Loucy (cell line): ENCODE results near the gene RPL13.

Experiments
- H2AFZ ChIP-seq: fragments of 200-600 bp; sonication (generic); 2 replicates; pipeline ENCODE4 v1.6.0; 2016; ENCODE audit warnings: antibody characterized with exemption, mild to moderate bottlenecking, low read length, moderate library complexity
- H3F3A ChIP-seq: fragments of 200-600 bp; 2 replicates; pipeline ENCODE4 v1.6.0; 2016; ENCODE audit warnings: antibody characterized with exemption, low read depth, mild to moderate bottlenecking
- H3K27me3 ChIP-seq: fragments of 200-600 bp; sonication (generic); 2 replicates; pipeline ENCODE4 v1.6.1; 2014; ENCODE audit warnings: low read length, mild to moderate bottlenecking; ENCODE audit not compliant: insufficient read depth, poor library complexity, severe bottlenecking
- H3K36me3 ChIP-seq: fragments of 200-600 bp; sonication (generic); 2 replicates; pipeline ENCODE4 v1.6.1; 2016; ENCODE audit warnings: low read length; ENCODE audit not compliant: insufficient read depth
- H3K4me1 ChIP-seq: fragments of 200-600 bp; sonication (generic); 2 replicates; pipeline ENCODE4 v1.5.1; 2014; ENCODE audit warnings: low read length, mild to moderate bottlenecking; ENCODE audit not compliant: insufficient read depth, poor library complexity, severe bottlenecking
- H3K4me2 ChIP-seq: fragments of 200-600 bp; sonication (generic); 2 replicates; pipeline ENCODE4 v1.6.0; 2014; ENCODE audit warnings: antibody characterized with exemption, low read length, low read depth, mild to moderate bottlenecking; ENCODE audit not compliant: poor library complexity, severe bottlenecking
- H3K4me3 ChIP-seq: fragments of 200-600 bp; sonication (generic); 2 replicates; pipeline ENCODE4 v1.5.1; 2014; ENCODE audit warnings: low read length, mild to moderate bottlenecking, mixed read lengths; ENCODE audit not compliant: poor library complexity, severe bottlenecking
- H3K79me2 ChIP-seq: fragments of 200-600 bp; sonication (generic); 2 replicates; pipeline ENCODE4 v1.6.1; 2014; ENCODE audit warnings: low read length; ENCODE audit not compliant: insufficient read depth
- H3K9ac ChIP-seq: fragments of 200-600 bp; sonication (generic); 2 replicates; pipeline ENCODE4 v1.6.0; 2014; ENCODE audit warnings: mild to moderate bottlenecking, low read depth, low read length, moderate library complexity; ENCODE audit not compliant: poor library complexity, severe bottlenecking
- H3K9me2 ChIP-seq: fragments of 200-600 bp; sonication (generic); replicated peaks from 2 replicates; pipeline ENCODE4 v1.6.1; 2016; ENCODE audit warnings: low read depth, low read length, mixed read lengths
- H3K9me3 ChIP-seq: fragments of 200-600 bp; sonication (generic); 2 replicates; pipeline ENCODE4 v1.6.1; 2014; ENCODE audit warnings: mild to moderate bottlenecking, antibody characterized with exemption, low read length, low read depth; ENCODE audit not compliant: insufficient read depth
- H4K20me1 ChIP-seq: fragments of 200-600 bp; sonication (generic); 2 replicates; pipeline ENCODE4 v1.6.0; 2014; ENCODE audit warnings: antibody characterized with exemption, low read length, mild to moderate bottlenecking; ENCODE audit not compliant: insufficient read depth, poor library complexity, severe bottlenecking
- CTCF ChIP-seq: fragments of 200-600 bp; sonication (generic); conservative IDR thresholded peaks from 2 replicates; pipeline ENCODE4 v1.5.1; 2014; ENCODE audit warnings: mild to moderate bottlenecking, antibody characterized with exemption, low read length
- EZH2phosphoT487 ChIP-seq: fragments of 200-600 bp; IDR thresholded peaks from 2 replicates; pipeline ENCODE4 v1.6.1; 2018; ENCODE audit warnings: antibody characterized with exemption, mild to moderate bottlenecking, moderate library complexity, borderline replicate concordance

The RPL13 gene

DNA sequence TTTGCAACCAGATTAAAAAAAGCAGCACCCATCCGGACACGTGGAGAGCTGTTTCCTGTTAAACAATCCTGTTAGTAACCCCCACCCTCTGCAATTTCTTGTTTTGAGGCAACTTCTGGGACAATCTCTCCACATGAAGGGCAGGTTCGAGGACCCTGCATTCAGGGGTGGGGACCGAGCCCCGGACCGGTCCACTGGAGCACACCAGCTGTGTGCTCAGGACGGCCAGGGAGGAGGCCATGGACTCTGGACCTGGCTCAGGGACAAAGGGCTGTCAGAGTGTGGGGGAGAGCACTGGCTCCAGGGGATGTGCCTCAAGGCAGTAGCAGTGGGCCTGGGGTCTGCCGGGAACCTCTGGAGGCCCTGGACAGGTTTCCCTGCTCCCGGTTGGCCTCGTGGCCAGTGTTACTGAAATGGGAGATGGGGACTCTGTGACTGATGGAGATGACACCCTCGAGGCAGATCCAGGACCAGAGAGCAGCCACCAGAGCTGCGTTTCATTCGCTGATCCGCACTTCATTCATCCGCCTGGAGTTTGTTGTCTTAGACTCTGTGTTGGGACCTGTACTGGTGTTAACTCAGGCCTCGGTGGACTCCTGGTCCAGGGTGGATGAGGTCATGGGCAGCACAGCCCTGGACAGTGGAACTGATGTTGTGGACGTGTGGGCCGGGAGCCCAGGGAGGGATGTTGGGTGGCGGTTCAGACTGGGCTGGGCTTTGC is 12.2 kb downstream of the RPL13 start:
- Histone ChIP-seq H3K79me2 (no peaks in the 10 kb centered on the region), H3K9me3 (no peaks in the 10 kb centered on the region), H3K4me1 (no peaks in the 10 kb centered on the region), H3K27me3 (no peaks in the 10 kb centered on the region), H3K9me2 (no peaks in the 10 kb centered on the region), H2AFZ (no peak overlapping the region), H3F3A (no peaks in the 10 kb centered on the region), H3K4me2 (no peak overlapping the region), H3K9ac (no peak overlapping the region), H4K20me1 (no peaks in the 10 kb centered on the region), H3K4me3 (no peak overlapping the region), H3K36me3 (no peaks in the 10 kb centered on the region)
- no peak for TF ChIP-seq CTCF
- TF ChIP-seq EZH2phosphoT487, result no peak

DNA sequence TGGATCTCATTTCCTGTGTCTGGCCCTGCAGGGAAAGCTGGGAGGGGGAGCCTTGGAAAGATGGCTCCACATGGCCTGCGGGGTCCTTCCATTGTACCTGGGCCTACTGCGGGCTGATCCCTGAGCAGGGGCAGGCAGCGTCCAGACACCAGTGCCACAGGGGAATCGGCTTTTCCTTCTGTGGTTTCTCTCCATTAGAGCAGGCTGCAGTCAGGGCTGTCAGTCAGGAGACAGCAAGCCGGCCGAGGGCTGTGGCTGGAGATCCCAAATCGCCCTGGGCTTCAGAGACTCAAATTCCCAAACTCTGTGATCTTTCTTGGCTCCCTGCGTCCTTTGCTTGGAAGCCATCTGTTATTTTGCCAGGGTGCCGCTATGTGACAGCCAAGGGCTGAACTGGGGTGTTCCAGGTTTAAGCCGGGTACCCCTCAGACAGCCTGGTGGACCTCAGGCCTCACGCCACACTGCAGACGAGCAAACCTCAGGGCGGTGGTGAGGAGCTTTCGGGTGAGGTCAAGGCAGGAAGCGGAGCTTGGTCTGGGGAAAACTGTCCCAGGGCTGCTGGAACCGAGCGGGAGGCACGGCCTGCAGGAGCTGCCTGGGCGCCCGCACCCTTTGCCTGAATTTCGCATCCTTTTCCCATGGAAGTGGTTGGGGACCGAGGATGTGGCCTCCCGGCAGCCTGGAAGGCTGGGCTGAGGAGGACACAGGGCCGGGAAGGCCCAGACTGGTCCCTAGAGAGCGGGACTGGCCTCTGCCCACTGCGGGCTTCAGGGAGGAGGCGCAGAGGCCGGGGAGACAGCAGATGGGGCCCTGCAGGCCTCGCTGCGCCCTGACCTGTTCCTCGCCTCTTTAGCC is 13.6 kb downstream of the RPL13 start:
- Histone ChIP-seq H3K9me3 (no peaks in the 10 kb centered on the region), H3K4me3 (no peak overlapping the region), H3K9me2 (no peaks in the 10 kb centered on the region), H3F3A (no peaks in the 10 kb centered on the region), H3K36me3 (no peaks in the 10 kb centered on the region), H3K4me1 (no peaks in the 10 kb centered on the region), H3K4me2 (no peak overlapping the region), H3K9ac (no peak overlapping the region), H3K79me2 (no peaks in the 10 kb centered on the region), H2AFZ (no peak overlapping the region), H4K20me1 (no peaks in the 10 kb centered on the region), H3K27me3 (no peaks in the 10 kb centered on the region)
- TF ChIP-seq EZH2phosphoT487, result no peak
- no peak for TF ChIP-seq CTCF

DNA sequence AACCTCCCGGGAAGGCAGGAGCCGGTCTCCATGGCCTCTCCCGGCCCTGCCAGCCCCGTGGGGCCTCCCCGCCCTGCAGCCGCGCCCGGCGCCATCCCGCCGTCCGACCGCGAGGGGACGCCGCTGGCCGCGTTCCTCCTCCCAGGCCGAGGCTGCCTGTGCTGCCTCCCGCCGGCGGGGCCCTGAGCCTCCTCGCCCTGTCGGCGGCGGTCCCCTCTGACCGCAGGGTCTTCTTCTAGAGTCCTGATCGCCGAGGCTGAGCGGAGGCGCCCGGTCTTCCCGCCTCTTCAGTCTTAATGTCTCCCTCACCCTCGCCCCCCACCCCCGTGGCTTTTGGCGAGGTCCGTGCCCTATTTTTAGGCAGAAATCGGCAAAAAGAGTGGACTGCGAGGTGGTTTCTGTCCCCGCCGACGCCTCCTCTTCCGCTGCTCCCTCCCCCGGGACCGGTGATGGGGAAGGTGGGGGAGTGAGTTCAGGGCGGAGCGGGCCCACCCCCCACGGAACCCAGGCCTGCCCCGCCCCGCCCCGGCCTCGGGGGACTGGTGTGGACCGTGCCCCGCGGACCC is 14.3 kb downstream of the RPL13 start:
- Histone ChIP-seq H3K36me3 (no peaks in the 10 kb centered on the region), H3K4me1 (no peaks in the 10 kb centered on the region), H2AFZ (no peak overlapping the region), H3K27me3 (no peaks in the 10 kb centered on the region), H3K9me3 (no peaks in the 10 kb centered on the region), H4K20me1 (no peaks in the 10 kb centered on the region), H3K9me2 (no peaks in the 10 kb centered on the region), H3K4me2 (no peak overlapping the region), H3F3A (no peaks in the 10 kb centered on the region), H3K79me2 (no peaks in the 10 kb centered on the region), H3K9ac (no peak overlapping the region), H3K4me3 (no peak overlapping the region)
- TF ChIP-seq CTCF, result no peak
- TF ChIP-seq EZH2phosphoT487, result no peak
